ENCODE data around the gene MBP.

The MBP gene

GRCh38 chr18:77132369-77133050 lies at the start of gene MBP:
Gene MBP (minus strand): TSS chr18:77132783. CDS start chr18:77105261, 27,522 bp downstream.
- no peak for DNase-seq (ENCODE audit: low read depth)

DNA sequence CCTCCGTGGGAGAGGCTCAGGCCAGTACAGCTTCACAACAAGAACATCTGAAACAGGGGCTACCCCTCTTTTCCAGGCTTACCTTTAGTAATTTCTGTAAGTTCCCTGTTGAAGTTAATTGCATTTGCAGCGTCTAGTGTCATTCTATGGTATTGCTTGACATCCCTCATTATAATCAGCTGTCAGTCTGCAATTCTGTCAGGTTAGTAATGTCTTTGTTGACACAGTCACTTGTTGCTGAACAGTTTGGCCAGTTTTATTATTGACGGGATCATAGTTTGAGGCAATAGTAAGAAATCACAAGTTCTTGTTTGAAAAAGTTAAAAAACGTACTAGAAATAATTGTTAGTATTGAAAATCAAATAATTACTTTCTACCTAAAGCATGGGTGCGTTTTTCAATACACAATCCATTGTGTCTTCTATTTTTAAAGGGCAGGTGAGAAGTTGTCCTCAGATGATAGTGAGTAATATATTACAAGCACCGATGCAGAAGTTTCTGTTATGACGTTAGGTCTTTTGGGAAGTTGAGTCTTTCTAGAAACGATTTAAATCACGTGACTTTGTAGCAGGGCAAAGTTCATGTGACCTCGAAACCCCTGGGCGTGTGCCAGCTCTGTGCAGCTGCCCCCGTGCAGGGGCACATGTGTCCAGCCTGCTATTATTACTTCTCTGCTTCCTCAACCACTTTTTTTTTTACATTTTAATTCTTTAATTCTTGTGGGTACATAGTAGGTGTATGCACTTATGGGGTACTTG lies 49.5 kb upstream of the MBP start:
- DNase-seq (ENCODE audit: low read depth), result no peak

- DNase-seq (ENCODE audit: low read depth), result no peak
These were observed 46.0 kb upstream of the MBP start for GRCh38 chr18:77178559-77178958.

DNA sequence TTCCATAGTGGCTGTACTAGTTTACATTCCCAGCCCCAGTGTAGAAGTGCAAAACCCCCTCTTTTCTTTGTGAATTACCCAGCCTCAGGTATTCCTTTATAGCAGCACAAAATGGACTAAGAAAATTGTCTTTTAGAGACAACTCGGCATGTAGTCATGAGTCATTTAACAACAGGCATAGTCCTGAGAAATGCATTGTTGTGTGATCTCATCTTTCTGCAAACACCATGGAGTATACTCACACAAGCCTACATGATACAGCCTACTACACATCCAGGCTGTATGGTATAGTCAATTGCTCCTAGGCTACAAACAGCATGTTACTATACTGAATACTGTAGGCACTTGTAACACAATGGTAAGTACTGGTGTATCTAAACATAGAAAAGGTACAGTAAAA lies 44.4 kb upstream of the MBP start:
- no peak for DNase-seq (ENCODE audit: low read depth)

- no peak for DNase-seq (ENCODE audit: low read depth)
These were observed 40.9 kb upstream of the MBP start for GRCh38 chr18:77173275-77174030.

DNA sequence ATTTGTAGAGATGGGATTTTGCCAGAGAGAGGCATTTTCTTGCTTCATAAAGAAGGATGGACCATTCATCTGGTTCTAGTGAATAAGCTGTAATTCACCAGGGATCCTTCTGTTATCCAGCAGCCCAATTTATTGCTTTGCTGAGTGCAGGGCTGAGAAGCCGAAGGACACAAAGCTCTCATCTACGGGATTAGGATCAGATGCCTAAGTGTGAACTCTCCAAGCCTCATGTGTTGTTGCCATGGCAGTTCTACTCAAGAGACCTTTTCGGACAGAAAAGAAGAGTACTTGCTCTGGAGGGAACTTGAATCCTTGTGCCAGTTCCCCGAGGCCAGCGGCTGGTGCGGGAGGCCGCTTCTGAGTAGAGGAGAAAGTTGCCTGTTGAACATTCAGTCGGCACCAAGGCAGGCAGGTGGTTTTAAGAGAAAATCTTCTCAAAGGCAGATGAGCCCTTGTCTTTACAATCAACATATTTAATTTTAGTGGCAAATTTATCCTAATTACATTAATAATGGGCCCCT lies 38.4 kb upstream of the MBP start:
- no peak for DNase-seq (ENCODE audit: low read depth)

- DNase-seq (ENCODE audit: low read depth), result no peak
These were observed 36.3 kb upstream of the MBP start for GRCh38 chr18:77168811-77169311.

GRCh38 chr18:77167251-77167650 lies 34.7 kb upstream of the MBP start:
- peak; percentile 24 for DNase-seq (ENCODE audit: low read depth)

GRCh38 chr18:77166523-77166922 lies 33.9 kb upstream of the MBP start:
- DNase-seq (ENCODE audit: low read depth), result no peak

DNA sequence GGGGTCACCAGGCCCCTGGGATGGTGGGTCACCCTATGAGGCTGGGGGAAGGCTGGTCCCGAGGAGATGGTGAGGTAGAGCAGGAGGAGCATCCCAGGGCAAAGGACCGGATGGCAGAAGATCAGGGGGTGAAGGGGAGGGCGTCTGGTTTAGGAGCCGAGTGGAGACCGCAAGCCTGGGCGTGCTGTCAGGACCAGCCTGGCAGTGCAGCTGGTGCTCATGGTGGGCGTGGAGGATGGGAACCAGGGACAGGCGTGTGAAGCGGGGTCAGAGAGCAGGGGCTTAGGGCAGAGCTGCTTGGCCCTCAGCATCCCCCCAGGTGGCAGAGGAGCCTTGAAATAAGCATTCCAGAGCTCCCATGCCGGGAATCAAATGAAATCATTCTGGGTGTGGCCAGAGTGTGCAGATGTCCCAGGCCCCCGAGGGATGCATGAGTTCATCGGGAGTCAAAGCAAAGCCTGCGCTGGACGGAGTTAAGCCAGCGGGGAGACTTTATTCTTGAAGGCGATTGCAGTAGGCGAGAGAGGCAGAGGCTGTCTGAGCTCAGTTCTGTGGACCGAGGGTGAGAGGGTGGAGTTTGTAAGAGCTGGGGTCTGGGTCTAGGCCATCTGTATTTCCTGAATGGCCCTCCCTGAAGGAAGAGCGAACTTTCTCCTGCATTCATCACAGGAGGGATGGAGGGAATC lies 33.1 kb upstream of the MBP start:
- peak; percentile 38 for DNase-seq (ENCODE audit: low read depth)

- no peak for DNase-seq (ENCODE audit: low read depth)
These were observed 32.3 kb upstream of the MBP start for GRCh38 chr18:77164763-77165485.

DNA sequence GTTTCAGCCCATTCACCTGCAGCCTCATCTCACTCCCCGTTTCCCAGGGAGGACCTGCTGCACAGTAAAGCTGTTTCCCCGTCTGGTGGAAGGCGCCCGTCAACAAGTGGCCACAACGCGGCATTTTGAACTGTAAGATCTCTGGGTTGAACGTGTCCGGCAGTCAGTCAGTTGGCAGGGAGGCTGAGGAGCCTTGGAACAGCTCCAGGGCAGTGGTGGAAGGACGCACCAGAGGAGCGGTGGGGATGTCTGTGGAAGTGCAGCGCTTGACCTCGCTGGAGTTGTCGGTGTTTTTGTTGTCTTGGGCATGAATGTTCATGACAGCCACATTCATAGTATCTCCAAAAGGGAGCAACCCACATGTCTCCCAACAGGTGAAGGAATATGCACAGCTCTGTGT lies 31.4 kb upstream of the MBP start:
- no peak for DNase-seq (ENCODE audit: low read depth)

DNA sequence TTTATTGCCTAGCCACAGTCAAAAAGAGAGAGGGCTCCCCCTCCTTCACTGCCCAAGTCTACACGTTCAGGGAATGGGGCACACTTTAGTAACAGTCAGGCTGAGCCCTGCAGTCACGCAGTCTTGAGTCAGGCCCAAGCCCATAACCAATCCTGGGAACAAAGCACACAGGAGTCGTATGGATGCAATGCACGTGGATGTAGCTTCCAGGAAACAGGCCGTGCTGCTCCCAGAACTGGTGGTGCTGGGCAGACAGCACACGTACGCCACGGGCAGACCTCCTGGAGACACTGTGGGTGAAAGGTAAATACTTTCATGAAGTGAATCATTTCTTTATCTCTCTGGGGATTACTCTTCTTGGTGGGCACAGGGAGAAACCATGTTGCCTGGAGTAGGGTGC lies 30.0 kb upstream of the MBP start:
- DNase-seq (ENCODE audit: low read depth), result no peak

- DNase-seq (ENCODE audit: low read depth), result no peak
These were observed 29.4 kb upstream of the MBP start for GRCh38 chr18:77161961-77162360.

GRCh38 chr18:77161383-77161782 lies 28.8 kb upstream of the MBP start:
- DNase-seq (ENCODE audit: low read depth), result no peak

DNA sequence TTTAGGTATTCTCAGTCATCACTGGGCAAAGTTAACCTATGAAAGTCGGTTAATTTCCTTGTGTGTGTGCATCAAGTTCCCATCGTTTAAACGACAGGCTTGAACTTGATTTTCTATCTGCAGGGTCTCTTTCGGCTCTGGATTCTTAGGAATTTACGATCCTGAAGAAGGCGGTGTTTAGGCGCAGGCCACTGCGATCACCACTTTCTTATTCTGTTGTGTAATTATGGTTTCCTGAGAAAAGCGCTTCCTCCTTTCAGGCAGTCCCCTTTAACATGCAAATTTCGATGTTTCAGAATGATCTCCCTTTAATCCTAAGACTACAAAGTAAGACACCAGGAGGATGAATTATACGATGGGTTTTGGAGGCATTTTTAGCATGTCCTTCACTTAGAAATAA lies 27.9 kb upstream of the MBP start:
- DNase-seq (ENCODE audit: low read depth), result no peak

DNA sequence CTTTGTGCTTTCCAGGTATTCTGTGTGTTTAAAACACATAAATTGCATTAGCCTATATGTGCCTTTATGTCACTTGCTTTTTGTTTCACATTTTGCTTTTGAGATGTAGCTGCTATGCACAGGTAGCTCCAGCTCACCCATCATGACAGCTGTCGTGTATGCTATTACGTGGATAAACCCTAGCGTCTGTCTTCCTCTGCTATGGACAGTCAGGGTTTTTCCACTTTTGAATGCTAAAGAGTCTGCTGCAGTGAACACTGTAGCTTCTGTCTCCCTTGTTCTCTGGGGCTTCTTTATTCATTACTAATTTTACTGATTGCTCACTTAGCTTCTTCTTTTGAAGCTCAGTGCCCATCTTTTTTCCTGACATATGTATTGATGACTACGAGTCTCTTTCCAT lies 24.7 kb upstream of the MBP start:
- no peak for DNase-seq (ENCODE audit: low read depth)

DNA sequence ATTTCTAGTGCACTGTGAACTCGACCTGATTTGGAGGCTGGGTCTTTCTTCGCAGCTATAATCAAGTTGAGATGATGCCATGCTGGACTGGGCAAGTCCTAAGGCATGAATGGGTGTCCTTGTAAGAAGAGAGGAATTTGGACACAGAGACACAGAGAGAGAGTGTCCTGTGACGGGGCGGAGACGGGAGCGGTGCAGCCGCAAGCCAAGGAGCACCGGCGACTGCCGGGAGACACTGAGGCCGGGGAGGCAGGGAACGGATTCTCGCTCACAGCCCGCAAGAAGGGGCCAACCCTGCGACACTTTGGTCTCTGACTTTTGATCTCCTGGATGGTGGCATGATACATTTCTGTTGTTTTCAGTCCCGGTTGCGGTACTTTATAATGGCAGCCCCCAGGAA lies 22.4 kb upstream of the MBP start:
- no peak for DNase-seq (ENCODE audit: low read depth)

- DNase-seq (ENCODE audit: low read depth), result no peak
These were observed 20.8 kb upstream of the MBP start for GRCh38 chr18:77153404-77153803.

GRCh38 chr18:77151772-77152520 lies 19.4 kb upstream of the MBP start:
- DNase-seq (ENCODE audit: low read depth), result no peak

All from GM04504 (cell line).